Natural killer cell (primary cell): ENCODE measurements around the gene GAS1. TPM values are rescaled to one million over a fixed set of nuclear protein-coding genes. Genes with fewer than 3 reads are reported as not detected.

ENCODE experiments used
- ATAC-seq, 3 donors: fragments of 150-1000 bp in 2 of 3; fragments of 200-7000 bp in 1 of 3; cut with Tn5 transposase; 1 replicate in 1 of 3; 2 replicates in 2 of 3; pipeline ENCODE4 v1.10.0; 2021; ENCODE audit warnings: mild to moderate bottlenecking in 2 of 3, moderate library complexity in 2 of 3
- DNase-seq, 2 donors: peaks; one replicate each; pipeline versions ENCODE4 v3.0.0 to v3.0.0-alpha.2; 2013 to 2021; ENCODE audit warnings: mixed read lengths in 1 of 2
- H3K27ac ChIP-seq: one replicate; pipeline ENCODE4 v1.5.1; 2013; ENCODE audit warnings: mild to moderate bottlenecking, low read length
- H3K27me3 ChIP-seq: one replicate; pipeline ENCODE4 v1.6.1; 2013; ENCODE audit warnings: low read length; ENCODE audit not compliant: control insufficient read depth, insufficient read depth
- H3K36me3 ChIP-seq: one replicate; pipeline ENCODE4 v1.6.1; 2013; ENCODE audit warnings: low read length; ENCODE audit not compliant: control insufficient read depth, insufficient read depth
- H3K4me1 ChIP-seq: one replicate; pipeline ENCODE4 v1.6.1; 2013; ENCODE audit warnings: low read length; ENCODE audit not compliant: control insufficient read depth, insufficient read depth
- H3K4me3 ChIP-seq: one replicate; pipeline ENCODE4 v1.5.1; 2013; ENCODE audit warnings: low read length
- H3K9me3 ChIP-seq: one replicate; pipeline ENCODE4 v1.6.1; 2013; ENCODE audit warnings: low read length; ENCODE audit not compliant: control insufficient read depth, insufficient read depth
- H3K27ac Mint-ChIP-seq, 2 donors: one replicate each; pipeline ENCODE4 v1.8.0; 2022; ENCODE audit warnings: mild to moderate bottlenecking in 2 of 2, mixed read lengths in 2 of 2, moderate library complexity in 1 of 2
- H3K27me3 Mint-ChIP-seq, 2 donors: one replicate each; pipeline ENCODE4 v1.8.0; 2022; ENCODE audit warnings: low read depth in 2 of 2, mixed read lengths in 2 of 2
- H3K36me3 Mint-ChIP-seq: one replicate; pipeline ENCODE4 v1.8.0; 2022; ENCODE audit warnings: mixed read lengths
- H3K4me1 Mint-ChIP-seq, 2 donors: one replicate each; pipeline ENCODE4 v1.8.0; 2022; ENCODE audit warnings: mixed read lengths in 2 of 2
- H3K4me3 Mint-ChIP-seq: one replicate; pipeline ENCODE4 v1.8.0; 2022; ENCODE audit warnings: mild to moderate bottlenecking, moderate library complexity, mixed read lengths
- H3K9me3 Mint-ChIP-seq, 2 donors: one replicate each; pipeline ENCODE4 v1.8.0; 2022; ENCODE audit warnings: mixed read lengths in 2 of 2
- WGBS: methylation state at CpG from one replicate; pipeline ENCODE4 v1.1.7; 2013; ENCODE audit warnings: missing lambda C conversion rate; ENCODE audit not compliant: insufficient coverage; 5-methylcytosine and 5-hydroxymethylcytosine counted together
- intact Hi-C: fragments of 100-400 bp; cut with micrococcal nuclease; formaldehyde crosslinking; loops from one replicate; pipeline ENCODE4 v1.14.2; 2022
- total RNA-seq, 4 donors: library from RNA; stranded (reverse); fragments of 120-200 nt in 1 of 4; gene quantifications; one replicate each; pipeline versions ENCODE4 v1.2.3 to v1.2.4, GENCODE V29; 2013 to 2022
- TF ChIP-seq, protein P1 (sequence below): fragments of 200-600 bp; IDR thresholded peaks from one replicate; pipeline ENCODE4 v1.8.0; 2022; ENCODE audit warnings: antibody characterized with exemption

Gene GAS1
- total RNA-seq, 3 donors from 2014 or later (not counting 1 experiment from before 2014, with no cell fraction given), result 1.0 to 3.1 (median 2.8) TPM

DNA sequence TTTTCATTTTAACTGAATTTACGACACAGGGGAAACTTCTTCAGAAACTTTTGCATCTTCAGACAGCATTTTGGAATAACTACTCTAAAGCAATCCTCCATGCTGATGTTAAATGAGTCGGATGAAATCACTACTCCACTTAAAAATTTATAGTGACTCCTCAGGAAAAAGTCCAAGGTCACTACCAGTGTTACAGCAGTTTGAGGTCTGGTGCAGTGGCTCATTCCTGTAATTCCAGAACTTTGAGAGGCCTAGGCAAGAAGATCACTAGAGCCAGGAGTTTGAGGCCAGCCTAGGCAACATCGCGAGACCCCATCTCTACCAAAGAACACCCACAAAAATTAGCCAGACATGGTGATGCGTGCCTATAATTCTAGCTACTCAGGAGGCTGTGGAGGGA lies 5.9 kb upstream of the GAS1 start:
- H3K27ac Mint-ChIP-seq, result no peak overlapping the region
- Histone ChIP-seq H3K9me3 (no peaks in the 10 kb centered on the region), H3K27me3 (no peaks in the 10 kb centered on the region), H3K4me1 (peaks cover 7% of the 10 kb centered on the region), H3K36me3 (no peaks in the 10 kb centered on the region), H3K27ac (no peak overlapping the region), H3K4me3 (no peak overlapping the region)
- no peaks in the 10 kb centered on the region for H3K36me3 Mint-ChIP-seq
- DNase-seq (no peak), ATAC-seq (no peak)
- H3K27me3 Mint-ChIP-seq, result peaks cover 11 to 31% of the 10 kb centered on the region in 2 donors
- 93% methylated on average over 5 of the region's 5 CpGs for WGBS
- TF ChIP-seq, protein P1, sequence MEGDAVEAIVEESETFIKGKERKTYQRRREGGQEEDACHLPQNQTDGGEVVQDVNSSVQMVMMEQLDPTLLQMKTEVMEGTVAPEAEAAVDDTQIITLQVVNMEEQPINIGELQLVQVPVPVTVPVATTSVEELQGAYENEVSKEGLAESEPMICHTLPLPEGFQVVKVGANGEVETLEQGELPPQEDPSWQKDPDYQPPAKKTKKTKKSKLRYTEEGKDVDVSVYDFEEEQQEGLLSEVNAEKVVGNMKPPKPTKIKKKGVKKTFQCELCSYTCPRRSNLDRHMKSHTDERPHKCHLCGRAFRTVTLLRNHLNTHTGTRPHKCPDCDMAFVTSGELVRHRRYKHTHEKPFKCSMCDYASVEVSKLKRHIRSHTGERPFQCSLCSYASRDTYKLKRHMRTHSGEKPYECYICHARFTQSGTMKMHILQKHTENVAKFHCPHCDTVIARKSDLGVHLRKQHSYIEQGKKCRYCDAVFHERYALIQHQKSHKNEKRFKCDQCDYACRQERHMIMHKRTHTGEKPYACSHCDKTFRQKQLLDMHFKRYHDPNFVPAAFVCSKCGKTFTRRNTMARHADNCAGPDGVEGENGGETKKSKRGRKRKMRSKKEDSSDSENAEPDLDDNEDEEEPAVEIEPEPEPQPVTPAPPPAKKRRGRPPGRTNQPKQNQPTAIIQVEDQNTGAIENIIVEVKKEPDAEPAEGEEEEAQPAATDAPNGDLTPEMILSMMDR, result no peak
- H3K9me3 Mint-ChIP-seq, result no peaks in the 10 kb centered on the region
- intact Hi-C loops, result no loop called here
- H3K4me3 Mint-ChIP-seq, result no peak overlapping the region
- H3K4me1 Mint-ChIP-seq, result peaks cover 12 to 20% of the 10 kb centered on the region in 2 donors

DNA sequence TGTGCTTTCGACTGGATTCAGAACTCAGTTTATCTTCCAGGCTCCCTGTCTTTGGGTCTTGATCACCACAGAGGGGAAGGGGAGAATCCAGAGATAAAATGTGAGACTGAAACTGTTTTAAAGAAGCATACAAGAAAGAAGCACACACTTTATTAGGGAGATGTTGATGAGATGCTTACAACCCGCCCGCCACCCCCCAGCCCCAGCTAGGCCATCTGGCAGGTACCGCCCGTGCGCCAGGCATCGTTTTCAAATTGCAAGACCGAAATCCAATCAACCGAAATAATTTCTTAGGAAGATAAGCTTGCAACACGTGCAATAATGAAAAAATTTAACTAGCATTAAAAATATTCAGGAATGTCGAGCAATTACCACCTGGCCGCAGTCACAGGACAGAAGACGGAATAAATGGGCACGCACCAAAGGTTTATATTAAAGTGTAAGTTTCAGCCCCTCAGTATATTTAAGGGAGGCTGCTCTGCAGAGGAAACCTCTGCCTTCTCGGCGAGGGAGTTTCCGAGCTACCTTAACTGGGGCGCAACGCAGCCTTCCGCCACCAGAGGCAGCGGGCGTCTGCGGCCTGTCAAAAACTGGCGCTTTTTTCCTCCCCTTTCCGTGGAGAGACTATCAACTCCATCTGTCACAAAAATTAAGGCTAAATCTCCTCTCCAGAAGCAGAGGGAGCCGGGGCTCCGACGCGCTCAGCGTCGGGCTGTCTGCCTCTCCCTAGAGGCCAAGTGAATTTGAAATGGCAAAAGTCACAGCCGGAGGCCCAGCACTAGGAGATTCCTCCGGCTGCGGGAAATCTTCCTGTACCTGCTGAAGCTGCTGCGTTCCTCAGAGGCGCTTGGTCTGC lies 996 bp upstream of the GAS1 start:
- no peaks in the 10 kb centered on the region for H3K9me3 Mint-ChIP-seq
- no peaks in the 10 kb centered on the region for H3K9me3 ChIP-seq
- TF ChIP-seq, protein P1, result peak; percentile 85
- ATAC-seq (peak; percentile 63 to 76 (median 68)), DNase-seq (peak; percentile 65 to 85)
- no peaks in the 10 kb centered on the region for H3K36me3 Mint-ChIP-seq
- WGBS, result 1% methylated on average over 30 of the region's 36 CpGs
- peaks cover 7 to 13% of the 10 kb centered on the region in 2 donors for H3K27me3 Mint-ChIP-seq
- no peak overlapping the region for H3K27ac ChIP-seq
- intact Hi-C loops, result no loop called here
- peaks cover 21% of the 10 kb centered on the region for H3K4me1 ChIP-seq
- H3K27ac Mint-ChIP-seq, result peak overlapping the region; percentile 74 to 88
- H3K4me3 ChIP-seq, result peak overlapping the region; percentile 78
- H3K4me1 Mint-ChIP-seq, result peaks cover 24 to 30% of the 10 kb centered on the region in 2 donors
- H3K4me3 Mint-ChIP-seq, result peak overlapping the region; percentile 89
- H3K36me3 ChIP-seq, result no peaks in the 10 kb centered on the region
- peaks cover 18% of the 10 kb centered on the region for H3K27me3 ChIP-seq

DNA sequence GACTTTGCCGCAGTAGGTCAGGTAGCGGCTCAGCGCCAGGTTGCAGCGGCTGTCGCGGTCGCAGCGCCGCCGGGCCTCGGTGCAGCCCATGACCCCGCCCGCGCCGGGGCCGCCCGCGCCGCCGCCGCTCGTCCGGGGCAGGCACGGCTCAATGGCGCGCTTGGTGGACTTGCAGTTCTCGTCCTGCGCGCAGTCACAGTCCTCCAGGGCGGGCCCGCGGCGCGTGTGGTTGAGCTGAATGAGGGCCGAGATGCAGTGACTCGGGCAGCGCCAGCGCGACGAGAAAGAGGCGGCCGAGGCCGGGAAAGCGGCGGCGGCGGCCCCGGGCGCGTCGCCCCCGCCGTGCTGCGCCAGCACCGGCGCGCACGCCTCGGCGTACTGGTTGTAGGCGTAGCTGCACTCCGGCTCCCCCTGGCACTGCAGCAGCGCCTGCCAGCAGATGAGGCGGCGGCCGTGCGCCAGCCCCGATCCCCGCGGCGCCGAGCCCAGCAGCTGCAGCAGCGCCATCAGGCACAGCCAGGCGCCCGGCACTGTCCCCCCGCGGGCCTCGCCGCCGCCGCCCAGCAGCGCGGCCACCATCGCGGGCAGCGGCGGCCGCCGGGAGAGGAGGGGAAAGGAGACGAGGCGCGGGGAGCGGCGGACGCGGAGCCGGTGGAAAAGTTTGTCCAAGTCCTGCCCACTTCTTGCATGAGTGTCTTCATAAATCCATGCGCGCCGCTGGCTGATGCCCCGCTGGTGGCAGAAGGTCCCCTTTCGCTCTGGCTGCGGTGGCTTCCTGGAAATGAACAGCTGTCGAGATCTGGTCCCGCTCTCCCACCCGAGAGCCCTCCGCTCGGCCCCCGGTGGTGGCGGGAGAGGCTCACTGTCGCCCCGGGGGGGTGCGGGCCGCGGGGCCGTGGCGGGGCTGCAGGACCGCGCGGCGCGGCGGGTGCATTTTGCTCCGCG lies 833 bp downstream of the GAS1 start:
- Mint-ChIP-seq H3K9me3 (no peaks in the 10 kb centered on the region), H3K36me3 (no peaks in the 10 kb centered on the region), H3K4me1 (peaks cover 24 to 30% of the 10 kb centered on the region in 2 donors), H3K4me3 (peak overlapping the region; percentile 88), H3K27ac (peak overlapping the region in 1 of 2 donors; percentile 47), H3K27me3 (peaks cover 15 to 23% of the 10 kb centered on the region in 2 donors)
- H3K4me3 ChIP-seq, result peak overlapping the region; percentile 52
- TF ChIP-seq, protein P1, result no peak
- H3K27me3 ChIP-seq, result peaks cover 24% of the 10 kb centered on the region
- DNase-seq (peak; percentile 56 to 83), ATAC-seq (peak; percentile 56 to 74 (median 66))
- WGBS, result under 1% methylated on average over 125 of the region's 125 CpGs
- H3K4me1 ChIP-seq, result peaks cover 21% of the 10 kb centered on the region
- intact Hi-C loops, result no loop called here
- H3K27ac ChIP-seq, result no peak overlapping the region
- no peaks in the 10 kb centered on the region for H3K36me3 ChIP-seq
- no peaks in the 10 kb centered on the region for H3K9me3 ChIP-seq
